C4-2B (cell line): ENCODE results near the gene REEP3.

ENCODE experiments used
- ZFX ChIP-seq: fragments of 450-650 bp; IDR thresholded peaks from 2 replicates; pipeline ENCODE4 v1.6.1; 2017
- TF ChIP-seq, protein P1 (sequence below): fragments of 450-650 bp; conservative IDR thresholded peaks from 2 replicates; pipeline ENCODE4 v1.5.1; 2017; ENCODE audit warnings: mild to moderate bottlenecking

DNA sequence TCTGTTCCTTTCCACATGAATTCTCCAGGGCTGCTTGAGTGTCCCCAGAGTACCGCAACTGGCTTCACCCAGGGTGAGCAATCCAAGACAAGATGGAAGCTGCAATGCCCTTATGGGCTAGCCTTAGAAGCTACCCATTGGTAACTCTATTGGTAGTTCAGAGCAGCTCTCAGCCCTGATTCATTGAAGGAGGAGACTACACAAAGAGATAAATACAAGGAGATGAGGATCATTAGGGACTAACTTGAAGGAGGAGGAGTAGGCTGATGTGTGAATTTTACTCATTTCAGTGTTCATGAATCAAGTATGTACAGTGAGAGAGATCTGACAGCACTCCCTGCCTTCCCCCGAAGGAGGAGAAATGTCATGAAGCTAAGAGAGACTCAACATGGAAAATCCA, 124.0 kb downstream of the REEP3 start:
- TF ChIP-seq, protein P1, sequence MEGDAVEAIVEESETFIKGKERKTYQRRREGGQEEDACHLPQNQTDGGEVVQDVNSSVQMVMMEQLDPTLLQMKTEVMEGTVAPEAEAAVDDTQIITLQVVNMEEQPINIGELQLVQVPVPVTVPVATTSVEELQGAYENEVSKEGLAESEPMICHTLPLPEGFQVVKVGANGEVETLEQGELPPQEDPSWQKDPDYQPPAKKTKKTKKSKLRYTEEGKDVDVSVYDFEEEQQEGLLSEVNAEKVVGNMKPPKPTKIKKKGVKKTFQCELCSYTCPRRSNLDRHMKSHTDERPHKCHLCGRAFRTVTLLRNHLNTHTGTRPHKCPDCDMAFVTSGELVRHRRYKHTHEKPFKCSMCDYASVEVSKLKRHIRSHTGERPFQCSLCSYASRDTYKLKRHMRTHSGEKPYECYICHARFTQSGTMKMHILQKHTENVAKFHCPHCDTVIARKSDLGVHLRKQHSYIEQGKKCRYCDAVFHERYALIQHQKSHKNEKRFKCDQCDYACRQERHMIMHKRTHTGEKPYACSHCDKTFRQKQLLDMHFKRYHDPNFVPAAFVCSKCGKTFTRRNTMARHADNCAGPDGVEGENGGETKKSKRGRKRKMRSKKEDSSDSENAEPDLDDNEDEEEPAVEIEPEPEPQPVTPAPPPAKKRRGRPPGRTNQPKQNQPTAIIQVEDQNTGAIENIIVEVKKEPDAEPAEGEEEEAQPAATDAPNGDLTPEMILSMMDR, result no peak
- no peak for TF ChIP-seq ZFX
